NCI-H2081 treated with DMSO at 0.1 percent for 48 hours (cell line): ENCODE measurements around the gene DAG1.

Source experiments
- DNase-seq: peaks from one replicate; lab custom pipeline; 2025; lab: John Stamatoyannopoulos, UW

DAG1 gene

DNA sequence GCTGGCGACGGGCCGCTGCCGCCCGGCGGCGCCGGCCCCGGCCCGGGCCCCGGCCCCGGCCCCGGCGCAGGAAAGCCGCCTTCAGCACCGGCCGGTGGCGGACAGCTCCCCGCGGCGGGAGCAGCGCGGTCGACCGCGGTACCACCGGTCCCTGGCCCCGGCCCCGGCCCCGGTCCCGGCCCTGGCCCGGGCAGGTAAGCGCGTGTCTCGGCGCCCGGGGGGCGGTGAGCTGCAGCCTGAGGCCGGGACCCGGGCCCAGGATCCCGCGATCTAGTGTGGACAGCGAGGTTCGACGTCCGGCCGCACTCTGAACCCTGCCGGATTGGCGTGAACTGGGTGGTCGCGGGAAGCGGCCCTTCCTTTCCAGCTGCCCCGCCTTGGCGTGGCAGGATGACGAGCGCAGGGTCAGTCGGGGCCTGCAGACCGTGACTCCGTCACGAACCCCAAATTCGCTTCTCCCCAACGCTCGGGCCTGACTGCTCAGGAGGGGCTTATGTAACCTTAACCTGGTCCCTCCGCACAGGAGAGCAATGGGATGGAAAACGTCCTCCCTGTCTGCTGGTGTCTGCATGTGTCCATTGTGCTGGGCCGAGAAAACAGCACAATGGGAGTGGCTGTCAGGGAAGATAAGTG lies 84.7 kb downstream of the DAG1 start:
- DNase-seq = no peak

DNA sequence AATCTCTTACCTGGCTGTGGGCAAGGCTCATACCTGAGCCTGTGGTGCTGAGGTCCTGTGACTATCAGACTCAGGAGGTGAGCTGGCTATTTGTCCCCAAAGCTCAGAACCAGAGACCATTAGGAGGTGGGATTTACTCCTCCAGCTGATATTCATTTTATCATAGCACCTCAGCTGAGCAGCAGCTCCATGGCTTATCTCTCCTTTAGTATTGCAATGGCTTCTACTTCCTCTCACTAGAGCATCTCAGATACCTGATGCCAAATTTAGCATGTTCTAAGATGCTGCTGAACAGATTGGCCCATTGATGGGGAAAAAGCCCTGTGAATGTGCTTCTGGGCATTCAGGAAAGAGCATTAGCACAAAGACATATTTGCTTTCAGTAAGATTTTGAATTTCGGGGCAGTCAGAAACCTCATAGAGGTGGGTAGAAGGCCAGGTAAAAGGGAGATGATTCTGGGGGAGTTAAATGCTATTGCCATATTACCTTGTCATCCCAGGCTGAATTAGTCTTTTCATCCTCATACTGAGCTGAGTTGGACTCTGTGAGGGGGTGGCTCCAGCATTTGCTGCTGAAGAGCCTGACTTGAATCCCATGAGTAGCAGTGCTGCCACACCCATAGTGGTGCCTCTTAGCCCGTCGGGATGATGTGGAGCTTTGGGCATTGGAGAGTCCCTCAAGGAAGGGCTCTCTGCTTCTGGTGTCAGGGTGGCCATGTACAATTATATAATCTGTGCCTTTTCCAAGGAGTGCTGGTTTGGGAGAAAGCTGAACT lies 86.6 kb downstream of the DAG1 start:
- DNase-seq = no peak

- no peak for DNase-seq
Measured at GRCh38 chr3:49563040-49563578, 93.0 kb downstream of the DAG1 start.

- DNase-seq = no peak
Measured at GRCh38 chr3:49563766-49564165, 93.7 kb downstream of the DAG1 start.

DNA sequence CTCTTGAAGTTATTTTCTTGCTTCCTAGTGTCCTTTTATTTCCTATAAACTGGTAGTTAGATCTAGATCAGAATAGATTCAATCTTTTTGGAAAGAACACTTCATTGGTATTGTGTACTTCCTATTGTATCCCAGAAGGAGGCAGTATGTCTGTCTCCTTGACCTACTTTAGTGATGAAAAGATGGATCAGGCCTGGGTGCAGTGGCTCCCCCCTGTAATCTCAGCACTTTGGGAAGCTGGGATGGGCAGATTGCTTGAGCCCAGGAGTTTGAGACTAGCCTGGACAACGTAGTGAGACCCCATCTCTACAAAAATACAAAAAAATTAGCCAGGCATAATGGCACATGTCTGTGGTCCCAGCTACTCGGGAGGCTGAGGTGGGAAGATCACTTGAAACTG lies 96.2 kb downstream of the DAG1 start:
- no peak for DNase-seq

- DNase-seq = no peak
Measured at GRCh38 chr3:49567406-49567805, 97.3 kb downstream of the DAG1 start.

DNA sequence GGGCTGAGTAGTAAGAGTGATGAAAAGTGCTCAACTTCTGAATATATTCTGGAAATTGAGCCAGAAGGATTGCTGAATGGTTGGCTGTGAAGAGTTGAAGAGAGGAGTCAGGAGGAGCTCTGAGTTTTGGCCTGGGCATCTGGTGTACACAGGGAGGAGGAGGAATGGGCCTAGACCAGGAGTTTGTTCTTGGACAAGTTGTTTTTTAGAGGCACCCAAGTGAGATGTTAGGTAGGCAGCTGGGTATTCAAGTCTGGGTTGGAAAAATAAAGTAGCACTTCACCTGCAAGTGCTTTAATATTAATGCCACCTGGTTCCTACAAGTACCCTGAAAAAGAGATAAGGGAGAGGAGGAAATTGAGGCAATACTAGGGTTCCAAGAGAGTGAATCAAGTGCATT lies 98.9 kb downstream of the DAG1 start:
- DNase-seq = no peak

DNA sequence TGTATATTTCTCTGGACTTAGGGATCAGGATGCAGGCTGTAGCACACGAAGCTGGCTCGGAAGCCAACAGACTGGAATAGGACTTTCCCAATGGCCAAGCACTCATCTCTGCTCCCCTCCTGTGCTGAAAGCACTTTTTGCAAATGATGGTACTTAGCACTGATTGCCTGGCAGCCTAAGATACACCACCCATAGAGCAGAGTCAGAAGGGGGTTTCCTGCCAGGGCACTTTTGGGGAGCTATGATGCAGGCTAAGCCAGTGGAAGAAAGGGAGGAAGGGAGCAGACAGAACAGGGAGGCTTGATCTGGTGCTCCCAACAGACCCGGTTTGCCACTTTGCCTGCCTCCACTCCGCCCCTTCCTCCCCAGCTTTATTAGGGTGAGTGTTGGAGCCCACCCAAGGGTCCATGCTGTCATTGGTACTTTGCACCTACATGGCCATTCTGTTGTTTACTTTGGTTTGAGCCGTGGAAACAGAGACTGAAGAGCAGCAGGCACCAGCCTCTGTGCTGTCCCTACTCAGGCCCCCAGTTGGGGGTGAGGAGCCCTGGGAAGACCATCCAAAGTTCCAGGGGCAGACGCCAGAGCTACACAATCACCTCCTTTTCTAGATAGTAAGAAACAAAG lies 100.1 kb downstream of the DAG1 start:
- no peak for DNase-seq

- no peak for DNase-seq
Measured at GRCh38 chr3:49582177-49582576, 112.1 kb downstream of the DAG1 start.
